Spleen (tissue), 7 donors: ENCODE measurements around the gene KLRC1.
"Not testable (repeated sequence)": the region's sequence is repeated elsewhere in the genome, so short reads cannot be mapped to it uniquely, and the experiment has no call there.

Experiments used
- POLR2A ChIP-seq, 3 donors: fragments of 450-650 bp; IDR thresholded peaks; one replicate each; pipeline ENCODE4 v1.5.1; 2017; ENCODE audit warnings: antibody characterized with exemption in 3 of 3, mild to moderate bottlenecking in 1 of 3
- POLR2AphosphoS5 ChIP-seq, 3 donors: sonication (generic); formaldehyde crosslinking; IDR thresholded peaks; one replicate each; pipeline ENCODE4 v1.5.1; 2017; ENCODE audit warnings: antibody characterized with exemption in 3 of 3
- TF ChIP-seq, protein P1 (sequence below), 11 experiments: fragments of 200-600 bp in 7 of 11; fragments of 450-650 bp in 4 of 11; sonication (generic) in 4 of 11; IDR thresholded peaks in 8 of 11; conservative IDR thresholded peaks in 3 of 11; 1 replicate in 7 of 11; 2 replicates in 4 of 11; pipeline versions ENCODE4 v1.4.0 to v1.8.0; 2016 to 2021; ENCODE audit warnings: antibody characterized with exemption in 11 of 11, inconsistent platforms in 4 of 11, mild to moderate bottlenecking in 1 of 11
- donor health status: DM: no; HTN: no; CAD: no; lungs with moderate emphysema.
- donor health status: DM: no; HTN: no; CAD: no.
- donor health status: DM: no; HTN: no; CAD: no.

DNA sequence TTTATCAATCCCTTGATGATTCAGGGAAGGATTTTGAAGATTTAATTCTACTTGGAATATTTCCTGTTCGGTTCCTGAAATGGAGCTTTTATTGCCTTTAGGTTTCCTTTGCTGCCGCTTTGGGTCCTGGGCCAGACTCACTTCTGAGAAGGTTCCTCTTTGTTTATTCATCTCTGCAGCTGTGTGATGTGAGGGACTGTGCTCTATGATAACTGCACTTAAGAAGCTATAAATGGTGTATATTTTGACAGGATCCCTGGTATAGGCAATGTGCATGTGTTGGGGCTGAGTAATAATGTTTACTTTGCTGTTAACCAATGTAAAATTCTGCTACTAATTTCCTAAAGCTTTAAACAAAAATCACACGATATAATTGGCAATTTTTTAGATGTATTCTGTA, 17.4 kb downstream of the KLRC1 start, which contains the start of gene KLRC2:
- TF ChIP-seq, protein P1, sequence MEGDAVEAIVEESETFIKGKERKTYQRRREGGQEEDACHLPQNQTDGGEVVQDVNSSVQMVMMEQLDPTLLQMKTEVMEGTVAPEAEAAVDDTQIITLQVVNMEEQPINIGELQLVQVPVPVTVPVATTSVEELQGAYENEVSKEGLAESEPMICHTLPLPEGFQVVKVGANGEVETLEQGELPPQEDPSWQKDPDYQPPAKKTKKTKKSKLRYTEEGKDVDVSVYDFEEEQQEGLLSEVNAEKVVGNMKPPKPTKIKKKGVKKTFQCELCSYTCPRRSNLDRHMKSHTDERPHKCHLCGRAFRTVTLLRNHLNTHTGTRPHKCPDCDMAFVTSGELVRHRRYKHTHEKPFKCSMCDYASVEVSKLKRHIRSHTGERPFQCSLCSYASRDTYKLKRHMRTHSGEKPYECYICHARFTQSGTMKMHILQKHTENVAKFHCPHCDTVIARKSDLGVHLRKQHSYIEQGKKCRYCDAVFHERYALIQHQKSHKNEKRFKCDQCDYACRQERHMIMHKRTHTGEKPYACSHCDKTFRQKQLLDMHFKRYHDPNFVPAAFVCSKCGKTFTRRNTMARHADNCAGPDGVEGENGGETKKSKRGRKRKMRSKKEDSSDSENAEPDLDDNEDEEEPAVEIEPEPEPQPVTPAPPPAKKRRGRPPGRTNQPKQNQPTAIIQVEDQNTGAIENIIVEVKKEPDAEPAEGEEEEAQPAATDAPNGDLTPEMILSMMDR (IDR thresholded peaks at IDR 0.05 in 8 of 11, conservative IDR thresholded peaks at IDR 0.05 in 3 of 11) = not testable (repeated sequence)
- not testable (repeated sequence) for TF ChIP-seq POLR2A, POLR2AphosphoS5 (IDR thresholded peaks at IDR 0.05)
